ENCODE measurements around the gene PI4KB. TPM values are rescaled to one million over a fixed set of nuclear protein-coding genes. Genes with fewer than 3 reads are reported as not detected.

PI4KB gene
- total and polyA plus RNA-seq, 2 experiments from 2014 or later, result 15.3 to 25.5 TPM

DNA sequence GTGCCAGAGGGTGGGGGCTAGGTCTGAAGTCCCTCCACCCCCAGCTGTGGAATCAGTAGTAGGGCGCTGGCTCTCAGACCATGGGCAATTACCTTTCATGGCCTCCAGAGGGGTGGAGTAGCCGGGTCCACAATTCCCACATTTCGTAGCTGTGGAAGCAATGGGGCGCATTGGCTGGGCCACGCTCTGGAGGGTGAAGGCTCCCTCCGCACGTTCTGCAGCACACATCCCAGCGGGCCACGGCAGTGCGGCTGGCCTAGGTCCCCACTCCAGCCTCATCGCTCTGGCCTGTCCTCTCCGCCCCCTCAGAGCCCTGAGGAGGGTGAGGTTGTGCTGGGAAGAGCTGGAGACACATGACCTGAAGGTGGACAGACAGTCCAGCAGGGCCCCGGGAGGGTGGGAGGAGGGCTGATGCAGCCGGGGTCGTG, 42.4 kb upstream of the PI4KB start:
- no peaks in the 10 kb centered on the region for H3K27me3 ChIP-seq (ENCODE audit: insufficient read depth)
- no peak overlapping the region for H3K27ac ChIP-seq (ENCODE audit: low read depth)
- H2AFZ ChIP-seq, result no peak overlapping the region
- peaks cover 27% of the 10 kb centered on the region for H3K4me1 Mint-ChIP-seq
- no peaks in the 10 kb centered on the region for H4K20me1 ChIP-seq (replicated peaks; ENCODE audit: insufficient read depth)
- peaks cover 16% of the 10 kb centered on the region for H3K27me3 Mint-ChIP-seq (ENCODE audit: insufficient read depth, low read depth, poor library complexity)
- peaks cover 16% of the 10 kb centered on the region for H3K4me1 ChIP-seq (ENCODE audit: insufficient read depth)
- H3K4me3 Mint-ChIP-seq, result no peak overlapping the region
- DNase-seq (ENCODE audit: low spot score), result peak; percentile 52
- no peak overlapping the region for H3K4me3 ChIP-seq
- H3F3A ChIP-seq (replicated peaks; ENCODE audit: low read depth), result no peaks in the 10 kb centered on the region
- H3K36me3 ChIP-seq (ENCODE audit: insufficient read depth), result no peaks in the 10 kb centered on the region
- H3K4me2 ChIP-seq, result no peak overlapping the region
- H3K9me3 Mint-ChIP-seq, result no peaks in the 10 kb centered on the region; the same call in 2 of the 3 replicates
- H3K27ac Mint-ChIP-seq, result no peak overlapping the region
- TF ChIP-seq, protein P1, sequence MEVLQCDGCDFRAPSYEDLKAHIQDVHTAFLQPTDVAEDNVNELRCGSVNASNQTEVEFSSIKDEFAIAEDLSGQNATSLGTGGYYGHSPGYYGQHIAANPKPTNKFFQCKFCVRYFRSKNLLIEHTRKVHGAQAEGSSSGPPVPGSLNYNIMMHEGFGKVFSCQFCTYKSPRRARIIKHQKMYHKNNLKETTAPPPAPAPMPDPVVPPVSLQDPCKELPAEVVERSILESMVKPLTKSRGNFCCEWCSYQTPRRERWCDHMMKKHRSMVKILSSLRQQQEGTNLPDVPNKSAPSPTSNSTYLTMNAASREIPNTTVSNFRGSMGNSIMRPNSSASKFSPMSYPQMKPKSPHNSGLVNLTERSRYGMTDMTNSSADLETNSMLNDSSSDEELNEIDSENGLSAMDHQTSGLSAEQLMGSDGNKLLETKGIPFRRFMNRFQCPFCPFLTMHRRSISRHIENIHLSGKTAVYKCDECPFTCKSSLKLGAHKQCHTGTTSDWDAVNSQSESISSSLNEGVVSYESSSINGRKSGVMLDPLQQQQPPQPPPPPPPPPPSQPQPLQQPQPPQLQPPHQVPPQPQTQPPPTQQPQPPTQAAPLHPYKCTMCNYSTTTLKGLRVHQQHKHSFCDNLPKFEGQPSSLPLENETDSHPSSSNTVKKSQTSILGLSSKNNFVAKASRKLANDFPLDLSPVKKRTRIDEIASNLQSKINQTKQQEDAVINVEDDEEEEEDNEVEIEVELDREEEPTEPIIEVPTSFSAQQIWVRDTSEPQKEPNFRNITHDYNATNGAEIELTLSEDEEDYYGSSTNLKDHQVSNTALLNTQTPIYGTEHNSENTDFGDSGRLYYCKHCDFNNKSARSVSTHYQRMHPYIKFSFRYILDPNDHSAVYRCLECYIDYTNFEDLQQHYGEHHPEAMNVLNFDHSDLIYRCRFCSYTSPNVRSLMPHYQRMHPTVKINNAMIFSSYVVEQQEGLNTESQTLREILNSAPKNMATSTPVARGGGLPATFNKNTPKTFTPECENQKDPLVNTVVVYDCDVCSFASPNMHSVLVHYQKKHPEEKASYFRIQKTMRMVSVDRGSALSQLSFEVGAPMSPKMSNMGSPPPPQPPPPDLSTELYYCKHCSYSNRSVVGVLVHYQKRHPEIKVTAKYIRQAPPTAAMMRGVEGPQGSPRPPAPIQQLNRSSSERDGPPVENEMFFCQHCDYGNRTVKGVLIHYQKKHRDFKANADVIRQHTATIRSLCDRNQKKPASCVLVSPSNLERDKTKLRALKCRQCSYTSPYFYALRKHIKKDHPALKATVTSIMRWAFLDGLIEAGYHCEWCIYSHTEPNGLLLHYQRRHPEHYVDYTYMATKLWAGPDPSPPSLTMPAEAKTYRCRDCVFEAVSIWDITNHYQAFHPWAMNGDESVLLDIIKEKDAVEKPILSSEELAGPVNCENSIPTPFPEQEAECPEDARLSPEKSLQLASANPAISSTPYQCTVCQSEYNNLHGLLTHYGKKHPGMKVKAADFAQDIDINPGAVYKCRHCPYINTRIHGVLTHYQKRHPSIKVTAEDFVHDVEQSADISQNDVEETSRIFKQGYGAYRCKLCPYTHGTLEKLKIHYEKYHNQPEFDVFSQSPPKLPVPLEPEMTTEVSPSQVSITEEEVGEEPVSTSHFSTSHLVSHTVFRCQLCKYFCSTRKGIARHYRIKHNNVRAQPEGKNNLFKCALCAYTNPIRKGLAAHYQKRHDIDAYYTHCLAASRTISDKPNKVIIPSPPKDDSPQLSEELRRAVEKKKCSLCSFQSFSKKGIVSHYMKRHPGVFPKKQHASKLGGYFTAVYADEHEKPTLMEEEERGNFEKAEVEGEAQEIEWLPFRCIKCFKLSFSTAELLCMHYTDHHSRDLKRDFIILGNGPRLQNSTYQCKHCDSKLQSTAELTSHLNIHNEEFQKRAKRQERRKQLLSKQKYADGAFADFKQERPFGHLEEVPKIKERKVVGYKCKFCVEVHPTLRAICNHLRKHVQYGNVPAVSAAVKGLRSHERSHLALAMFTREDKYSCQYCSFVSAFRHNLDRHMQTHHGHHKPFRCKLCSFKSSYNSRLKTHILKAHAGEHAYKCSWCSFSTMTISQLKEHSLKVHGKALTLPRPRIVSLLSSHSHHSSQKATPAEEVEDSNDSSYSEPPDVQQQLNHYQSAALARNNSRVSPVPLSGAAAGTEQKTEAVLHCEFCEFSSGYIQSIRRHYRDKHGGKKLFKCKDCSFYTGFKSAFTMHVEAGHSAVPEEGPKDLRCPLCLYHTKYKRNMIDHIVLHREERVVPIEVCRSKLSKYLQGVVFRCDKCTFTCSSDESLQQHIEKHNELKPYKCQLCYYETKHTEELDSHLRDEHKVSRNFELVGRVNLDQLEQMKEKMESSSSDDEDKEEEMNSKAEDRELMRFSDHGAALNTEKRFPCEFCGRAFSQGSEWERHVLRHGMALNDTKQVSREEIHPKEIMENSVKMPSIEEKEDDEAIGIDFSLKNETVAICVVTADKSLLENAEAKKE (CRISPR knock-in tag; IDR thresholded peaks at IDR 0.05), result no peak
- TF ChIP-seq, protein P2, sequence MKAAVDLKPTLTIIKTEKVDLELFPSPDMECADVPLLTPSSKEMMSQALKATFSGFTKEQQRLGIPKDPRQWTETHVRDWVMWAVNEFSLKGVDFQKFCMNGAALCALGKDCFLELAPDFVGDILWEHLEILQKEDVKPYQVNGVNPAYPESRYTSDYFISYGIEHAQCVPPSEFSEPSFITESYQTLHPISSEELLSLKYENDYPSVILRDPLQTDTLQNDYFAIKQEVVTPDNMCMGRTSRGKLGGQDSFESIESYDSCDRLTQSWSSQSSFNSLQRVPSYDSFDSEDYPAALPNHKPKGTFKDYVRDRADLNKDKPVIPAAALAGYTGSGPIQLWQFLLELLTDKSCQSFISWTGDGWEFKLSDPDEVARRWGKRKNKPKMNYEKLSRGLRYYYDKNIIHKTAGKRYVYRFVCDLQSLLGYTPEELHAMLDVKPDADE (IDR thresholded peaks at IDR 0.05), result no peak
- TF ChIP-seq, protein P3, sequence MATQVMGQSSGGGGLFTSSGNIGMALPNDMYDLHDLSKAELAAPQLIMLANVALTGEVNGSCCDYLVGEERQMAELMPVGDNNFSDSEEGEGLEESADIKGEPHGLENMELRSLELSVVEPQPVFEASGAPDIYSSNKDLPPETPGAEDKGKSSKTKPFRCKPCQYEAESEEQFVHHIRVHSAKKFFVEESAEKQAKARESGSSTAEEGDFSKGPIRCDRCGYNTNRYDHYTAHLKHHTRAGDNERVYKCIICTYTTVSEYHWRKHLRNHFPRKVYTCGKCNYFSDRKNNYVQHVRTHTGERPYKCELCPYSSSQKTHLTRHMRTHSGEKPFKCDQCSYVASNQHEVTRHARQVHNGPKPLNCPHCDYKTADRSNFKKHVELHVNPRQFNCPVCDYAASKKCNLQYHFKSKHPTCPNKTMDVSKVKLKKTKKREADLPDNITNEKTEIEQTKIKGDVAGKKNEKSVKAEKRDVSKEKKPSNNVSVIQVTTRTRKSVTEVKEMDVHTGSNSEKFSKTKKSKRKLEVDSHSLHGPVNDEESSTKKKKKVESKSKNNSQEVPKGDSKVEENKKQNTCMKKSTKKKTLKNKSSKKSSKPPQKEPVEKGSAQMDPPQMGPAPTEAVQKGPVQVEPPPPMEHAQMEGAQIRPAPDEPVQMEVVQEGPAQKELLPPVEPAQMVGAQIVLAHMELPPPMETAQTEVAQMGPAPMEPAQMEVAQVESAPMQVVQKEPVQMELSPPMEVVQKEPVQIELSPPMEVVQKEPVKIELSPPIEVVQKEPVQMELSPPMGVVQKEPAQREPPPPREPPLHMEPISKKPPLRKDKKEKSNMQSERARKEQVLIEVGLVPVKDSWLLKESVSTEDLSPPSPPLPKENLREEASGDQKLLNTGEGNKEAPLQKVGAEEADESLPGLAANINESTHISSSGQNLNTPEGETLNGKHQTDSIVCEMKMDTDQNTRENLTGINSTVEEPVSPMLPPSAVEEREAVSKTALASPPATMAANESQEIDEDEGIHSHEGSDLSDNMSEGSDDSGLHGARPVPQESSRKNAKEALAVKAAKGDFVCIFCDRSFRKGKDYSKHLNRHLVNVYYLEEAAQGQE (IDR thresholded peaks at IDR 0.05; ENCODE audit: unreplicated experiment), result no peak
- TF ChIP-seq ZNF331 (CRISPR knock-in tag; IDR thresholded peaks at IDR 0.05; ENCODE audit: low read depth) (no peak), STAT1 (IDR thresholded peaks at IDR 0.05; ENCODE audit: unreplicated experiment) (no peak), CREB1 (CRISPR knock-in tag; IDR thresholded peaks at IDR 0.05; ENCODE audit: low read depth) (no peak), NANOG (IDR thresholded peaks at IDR 0.05; ENCODE audit: borderline replicate concordance) (no peak), JUNB (IDR thresholded peaks at IDR 0.05; ENCODE audit: unreplicated experiment) (no peak), POLR2AphosphoS5 (IDR thresholded peaks at IDR 0.05; ENCODE audit: low read depth) (no peak), EZH2phosphoT487 (IDR thresholded peaks at IDR 0.05; ENCODE audit: unreplicated experiment) (no peak), ZNF114 (CRISPR knock-in tag; IDR thresholded peaks at IDR 0.05) (no peak), EZH2 (IDR thresholded peaks at IDR 0.05; ENCODE audit: low read depth, unreplicated experiment) (no peak)
- TF ChIP-seq, protein P4, sequence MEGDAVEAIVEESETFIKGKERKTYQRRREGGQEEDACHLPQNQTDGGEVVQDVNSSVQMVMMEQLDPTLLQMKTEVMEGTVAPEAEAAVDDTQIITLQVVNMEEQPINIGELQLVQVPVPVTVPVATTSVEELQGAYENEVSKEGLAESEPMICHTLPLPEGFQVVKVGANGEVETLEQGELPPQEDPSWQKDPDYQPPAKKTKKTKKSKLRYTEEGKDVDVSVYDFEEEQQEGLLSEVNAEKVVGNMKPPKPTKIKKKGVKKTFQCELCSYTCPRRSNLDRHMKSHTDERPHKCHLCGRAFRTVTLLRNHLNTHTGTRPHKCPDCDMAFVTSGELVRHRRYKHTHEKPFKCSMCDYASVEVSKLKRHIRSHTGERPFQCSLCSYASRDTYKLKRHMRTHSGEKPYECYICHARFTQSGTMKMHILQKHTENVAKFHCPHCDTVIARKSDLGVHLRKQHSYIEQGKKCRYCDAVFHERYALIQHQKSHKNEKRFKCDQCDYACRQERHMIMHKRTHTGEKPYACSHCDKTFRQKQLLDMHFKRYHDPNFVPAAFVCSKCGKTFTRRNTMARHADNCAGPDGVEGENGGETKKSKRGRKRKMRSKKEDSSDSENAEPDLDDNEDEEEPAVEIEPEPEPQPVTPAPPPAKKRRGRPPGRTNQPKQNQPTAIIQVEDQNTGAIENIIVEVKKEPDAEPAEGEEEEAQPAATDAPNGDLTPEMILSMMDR (conservative IDR thresholded peaks at IDR 0.05; ENCODE audit: low read depth in 2 of 2), result no peak
- H3K9me2 ChIP-seq (ENCODE audit: insufficient read depth), result no peaks in the 10 kb centered on the region
- peaks cover 9% of the 10 kb centered on the region; the same call in 2 of the 3 replicates for H3K36me3 Mint-ChIP-seq (ENCODE audit: low read depth)
- no peaks in the 10 kb centered on the region for H3K79me2 ChIP-seq (replicated peaks; ENCODE audit: insufficient read depth)
- peak; percentile 30 for ATAC-seq
